HUDEP-2 (cell line): Measurements from ENCODE around the gene GOLGA8A.
"Not testable (repeated sequence)": the region's sequence is repeated elsewhere in the genome, so short reads cannot be mapped to it uniquely, and the experiment has no call there.

ENCODE experiments used
- DNase-seq, 76 experiments: peaks; one replicate each; lab custom pipeline; 2025; ENCODE audit not compliant: unreplicated experiment in 76 of 76; lab: John Stamatoyannopoulos, UW

The GOLGA8A gene

GRCh38 chr15:34437687-34438086 lies at the start of gene GOLGA8A:
Gene GOLGA8A (minus strand): TSS chr15:34437808. CDS start chr15:34389691, 48,117 bp downstream.
- DNase-seq: peak in 48 of 76 experiments; percentile 3 to 57 (median 26)

- DNase-seq: no peak
These were observed 46.0 kb upstream of the GOLGA8A start for GRCh38 chr15:34483644-34484043.

GRCh38 chr15:34481370-34481769 lies 43.8 kb upstream of the GOLGA8A start:
- DNase-seq: no peak

GRCh38 chr15:34473840-34474239 lies 36.2 kb upstream of the GOLGA8A start:
- DNase-seq: no peak

GRCh38 chr15:34472947-34473346 lies 35.3 kb upstream of the GOLGA8A start:
- DNase-seq: no peak

- DNase-seq: no peak
These were observed 33.3 kb upstream of the GOLGA8A start for GRCh38 chr15:34470892-34471291.

- no peak for DNase-seq
These were observed 32.5 kb upstream of the GOLGA8A start for GRCh38 chr15:34470091-34470490.

- no peak for DNase-seq
These were observed 24.1 kb upstream of the GOLGA8A start for GRCh38 chr15:34461730-34462129.

GRCh38 chr15:34460451-34460850 lies 22.8 kb upstream of the GOLGA8A start:
- DNase-seq: no peak

- DNase-seq: no peak
These were observed 19.1 kb upstream of the GOLGA8A start for GRCh38 chr15:34456658-34457057.

- DNase-seq: no peak
These were observed 5.3 kb upstream of the GOLGA8A start for GRCh38 chr15:34442891-34443290.

GRCh38 chr15:34439878-34440277 lies 2.3 kb upstream of the GOLGA8A start:
- no peak for DNase-seq

- DNase-seq: peak in 38 of 76 experiments; percentile 8 to 56 (median 24)
These were observed 609 bp downstream of the GOLGA8A start for GRCh38 chr15:34436956-34437442.

GRCh38 chr15:34436126-34436955 lies 1.3 kb downstream of the GOLGA8A start:
- DNase-seq: peak in 1 of 76 experiments; percentile 5

GRCh38 chr15:34435658-34436057 lies 1.9 kb downstream of the GOLGA8A start:
- no peak for DNase-seq

- DNase-seq: no peak
These were observed 2.8 kb downstream of the GOLGA8A start for GRCh38 chr15:34434627-34435305.

GRCh38 chr15:34433956-34434626 lies 3.5 kb downstream of the GOLGA8A start:
- DNase-seq: not testable (repeated sequence)

GRCh38 chr15:34430642-34431041 lies 7.0 kb downstream of the GOLGA8A start:
- DNase-seq: not testable (repeated sequence)

GRCh38 chr15:34423425-34424090 lies 14.1 kb downstream of the GOLGA8A start:
- not testable (repeated sequence) for DNase-seq

GRCh38 chr15:34420953-34421352 lies 16.7 kb downstream of the GOLGA8A start:
- not testable (repeated sequence) for DNase-seq

- peak in 1 of 76 experiments; percentile 1 for DNase-seq
These were observed 19.2 kb downstream of the GOLGA8A start for GRCh38 chr15:34418435-34418834.
